Activated CD8-positive, alpha-beta memory T cell treated with anti-CD3 and anti-CD28 coated beads, Interleukin-2, amount 50 U/mL, for 24 hours (primary cell): ENCODE results near the gene EGLN3.

Experiments used
- DNase-seq: peaks from one replicate; pipeline ENCODE4 v3.0.0-alpha.2; 2020; ENCODE audit errors: extremely low read depth

The EGLN3 gene

DNA sequence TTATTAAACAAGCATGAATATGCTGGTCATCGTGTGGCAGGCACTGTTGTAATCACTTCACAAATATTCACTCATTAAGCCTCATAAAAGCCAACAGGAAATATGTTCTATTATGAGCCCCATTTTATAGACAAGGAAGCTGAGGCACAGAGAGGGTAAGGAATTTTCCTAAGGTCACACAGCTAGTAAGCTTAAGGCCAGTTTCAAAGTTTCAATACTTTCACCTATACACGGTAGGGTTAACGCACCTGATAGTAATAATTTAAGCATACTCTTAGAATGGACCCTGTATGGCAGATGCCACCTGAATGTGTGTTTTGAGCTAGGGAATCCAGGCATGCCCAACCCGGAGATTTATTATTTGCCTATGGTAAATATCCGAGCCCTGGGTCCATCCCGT is 39.8 kb downstream of the EGLN3 start:
- DNase-seq = no peak

DNA sequence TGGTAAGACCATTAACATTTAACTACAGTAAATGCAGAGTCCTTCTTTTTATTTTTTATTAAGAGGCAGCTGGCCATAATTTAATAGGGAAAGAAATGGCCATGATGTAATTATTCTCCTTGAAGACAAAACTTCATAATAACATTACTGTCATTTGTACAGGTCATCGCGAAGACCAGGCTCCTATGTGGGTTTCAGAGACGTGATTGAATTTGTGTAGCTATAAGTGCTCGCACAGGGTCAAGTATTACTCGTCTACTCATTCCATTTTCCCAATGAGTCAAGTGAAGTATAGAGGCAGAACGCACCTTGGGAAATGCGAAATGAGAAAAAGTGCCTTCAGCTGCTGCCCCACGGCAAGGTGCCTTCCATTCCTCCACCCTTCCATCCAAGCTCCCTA is 40.4 kb downstream of the EGLN3 start:
- no peak for DNase-seq

GRCh38 chr14:33909380-33910084 is 41.3 kb downstream of the EGLN3 start:
- DNase-seq = no peak

- DNase-seq = no peak
These were observed 42.2 kb downstream of the EGLN3 start for GRCh38 chr14:33908540-33909223.

DNA sequence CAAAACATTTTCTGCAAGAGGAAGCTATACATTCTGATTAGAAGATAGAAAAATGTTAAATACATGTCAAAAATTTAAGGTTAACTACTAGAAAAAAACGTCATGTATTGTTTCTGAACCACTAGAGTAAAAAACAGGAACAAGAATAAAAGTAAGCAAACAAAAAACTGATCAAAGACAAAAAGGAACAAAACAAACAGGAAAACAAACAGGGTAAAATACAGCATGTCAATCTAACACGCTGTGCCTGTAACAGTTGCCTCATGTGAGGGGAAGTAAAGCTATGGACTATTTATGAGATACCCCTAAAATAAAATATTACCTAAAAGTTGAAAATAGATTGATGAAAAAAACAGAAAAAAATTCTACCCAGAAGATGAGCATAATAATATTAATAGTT is 43.9 kb downstream of the EGLN3 start:
- DNase-seq = no peak

GRCh38 chr14:33904609-33905008 is 46.3 kb downstream of the EGLN3 start:
- no peak for DNase-seq

DNA sequence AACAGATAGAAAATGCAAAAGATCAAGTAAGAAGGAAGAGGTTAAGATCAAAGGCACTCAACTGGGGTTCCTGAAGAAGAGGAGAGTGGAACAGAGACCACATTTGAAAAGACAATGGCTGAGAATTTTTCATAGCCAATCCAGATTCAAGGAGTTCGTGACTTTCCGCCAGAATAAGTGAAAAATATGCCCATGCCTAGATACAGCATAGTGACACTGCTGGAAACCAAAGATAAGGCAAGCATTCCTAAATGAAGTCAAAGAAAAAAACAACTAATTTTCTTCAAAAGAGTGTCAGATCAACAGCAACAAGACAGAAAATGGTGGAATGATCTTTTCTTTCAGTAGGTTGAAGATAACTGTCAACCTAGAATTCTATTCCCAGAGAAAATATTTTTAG is 47.5 kb downstream of the EGLN3 start:
- no peak for DNase-seq

DNA sequence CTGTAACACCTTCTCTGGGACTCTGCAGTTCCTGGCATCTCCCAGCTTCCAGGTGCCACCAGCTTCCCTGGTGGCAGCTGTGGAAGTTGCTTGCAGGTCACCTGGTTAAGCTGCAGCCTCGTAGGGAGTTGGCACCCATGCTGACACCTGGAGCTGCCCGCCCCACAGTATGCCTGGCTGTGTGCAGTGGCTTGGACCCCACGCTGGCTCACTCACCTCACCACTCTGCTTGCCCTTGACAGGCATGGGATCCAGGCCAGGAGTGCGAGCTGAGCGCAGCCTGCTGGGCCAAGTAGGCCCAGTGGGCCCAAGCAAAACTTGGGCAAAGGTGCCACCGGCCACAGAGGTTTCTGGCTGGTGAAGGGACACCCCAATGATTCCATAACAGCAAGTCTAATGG is 48.5 kb downstream of the EGLN3 start:
- DNase-seq = no peak

- DNase-seq = no peak
These were observed 49.3 kb downstream of the EGLN3 start for GRCh38 chr14:33901426-33902155.

GRCh38 chr14:33900706-33901105 is 50.2 kb downstream of the EGLN3 start:
- no peak for DNase-seq

GRCh38 chr14:33899723-33900341 is 51.0 kb downstream of the EGLN3 start:
- no peak for DNase-seq

- no peak for DNase-seq
These were observed 52.9 kb downstream of the EGLN3 start for GRCh38 chr14:33897878-33898535.

GRCh38 chr14:33897382-33897781 is 53.5 kb downstream of the EGLN3 start:
- no peak for DNase-seq

DNA sequence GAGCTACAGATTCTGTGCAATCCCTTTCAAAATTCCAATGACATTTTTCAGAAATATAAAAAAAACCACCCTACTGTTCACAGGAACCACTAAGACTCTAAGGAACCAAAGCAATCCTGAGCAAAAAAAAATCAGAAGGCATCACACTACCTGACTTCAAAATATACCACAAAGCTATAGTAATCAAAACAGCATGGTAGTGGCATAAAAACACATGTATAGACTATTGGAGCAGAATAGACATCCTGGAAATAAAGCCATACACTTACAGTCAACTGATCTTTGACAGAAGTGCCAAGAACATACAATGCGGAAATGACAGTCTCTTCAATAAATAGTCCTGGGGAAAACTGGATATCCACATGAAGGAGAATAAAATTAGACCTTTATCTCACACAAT is 56.5 kb downstream of the EGLN3 start:
- no peak for DNase-seq

DNA sequence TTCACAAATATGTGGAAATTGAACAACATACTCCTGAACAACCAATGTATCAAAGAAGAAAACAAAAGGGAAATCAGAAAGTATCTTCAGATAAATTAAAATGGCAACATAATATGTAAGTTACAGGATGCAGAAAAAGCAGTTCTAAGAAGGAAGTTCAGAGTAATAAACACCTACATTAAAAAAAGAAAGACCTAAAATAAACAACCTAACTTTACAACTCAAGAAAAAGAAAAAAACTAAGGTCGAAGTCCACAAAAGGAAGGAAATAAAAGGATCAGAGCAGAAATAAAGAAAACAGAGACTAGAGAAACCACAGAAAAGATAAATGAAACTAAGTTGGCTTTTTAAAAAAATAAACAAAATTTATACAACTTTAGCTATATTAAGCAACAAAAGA is 59.2 kb downstream of the EGLN3 start:
- no peak for DNase-seq

DNA sequence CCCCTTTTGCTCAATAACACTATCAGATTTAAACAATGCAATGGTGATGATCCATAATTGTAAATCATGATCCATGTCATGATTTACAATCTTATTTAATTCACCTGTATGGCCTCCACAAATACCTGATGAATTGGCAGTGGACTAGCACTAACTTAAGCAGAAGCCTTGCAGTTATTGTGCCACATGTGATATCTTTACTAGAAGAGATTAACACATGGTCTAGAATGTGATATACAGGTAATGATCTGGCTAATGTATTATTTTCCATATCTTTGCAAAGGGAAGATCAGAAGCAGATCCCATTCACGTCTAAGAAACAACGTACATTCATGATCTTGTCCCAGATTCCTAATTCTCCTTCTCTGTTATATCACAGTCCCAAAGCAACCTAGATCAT is 66.0 kb downstream of the EGLN3 start:
- no peak for DNase-seq

- no peak for DNase-seq
These were observed 70.5 kb downstream of the EGLN3 start for GRCh38 chr14:33880330-33880729.

DNA sequence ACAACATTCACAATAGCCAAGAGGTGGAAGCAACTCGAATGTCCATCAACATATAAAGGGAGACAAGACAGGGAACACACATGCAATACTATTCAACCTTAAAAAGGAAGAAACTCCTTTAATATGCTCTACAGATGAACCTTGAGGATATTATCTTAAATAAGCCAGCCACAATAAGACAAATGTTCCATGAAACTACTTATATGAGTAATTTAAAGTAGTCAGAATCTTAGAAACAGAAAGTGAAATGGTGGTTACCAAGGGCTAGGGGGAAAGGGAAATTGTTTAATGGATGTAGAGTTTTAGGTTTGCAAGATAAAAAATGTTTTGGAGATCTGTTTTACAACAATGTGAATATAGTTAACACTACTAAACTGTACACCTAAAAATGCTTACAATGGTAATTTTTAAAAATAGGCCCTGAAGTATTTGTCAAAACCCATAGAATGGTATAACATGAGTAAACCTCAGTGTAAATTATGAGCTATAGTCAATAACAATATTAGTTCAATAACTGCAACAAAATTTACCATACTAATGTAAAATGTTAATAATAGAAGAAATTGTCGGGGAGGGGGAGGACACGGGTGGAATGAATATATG is 71.1 kb downstream of the EGLN3 start:
- no peak for DNase-seq

- no peak for DNase-seq
These were observed 74.6 kb downstream of the EGLN3 start for GRCh38 chr14:33876274-33876673.
